Hippocampal formation (tissue), 2 donors: ENCODE measurements around the gene KIF5B.
A peak's percentile ranks its signal among the peaks of the same experiment; 100 is the strongest.
"Not testable (repeated sequence)": the region's sequence is repeated elsewhere in the genome, so short reads cannot be mapped to it uniquely, and the experiment has no call there.

ENCODE experiments used
- DNase-seq, 2 donors: peaks; one replicate each; lab custom pipeline; 2025; lab: John Stamatoyannopoulos, UW

KIF5B gene

DNA sequence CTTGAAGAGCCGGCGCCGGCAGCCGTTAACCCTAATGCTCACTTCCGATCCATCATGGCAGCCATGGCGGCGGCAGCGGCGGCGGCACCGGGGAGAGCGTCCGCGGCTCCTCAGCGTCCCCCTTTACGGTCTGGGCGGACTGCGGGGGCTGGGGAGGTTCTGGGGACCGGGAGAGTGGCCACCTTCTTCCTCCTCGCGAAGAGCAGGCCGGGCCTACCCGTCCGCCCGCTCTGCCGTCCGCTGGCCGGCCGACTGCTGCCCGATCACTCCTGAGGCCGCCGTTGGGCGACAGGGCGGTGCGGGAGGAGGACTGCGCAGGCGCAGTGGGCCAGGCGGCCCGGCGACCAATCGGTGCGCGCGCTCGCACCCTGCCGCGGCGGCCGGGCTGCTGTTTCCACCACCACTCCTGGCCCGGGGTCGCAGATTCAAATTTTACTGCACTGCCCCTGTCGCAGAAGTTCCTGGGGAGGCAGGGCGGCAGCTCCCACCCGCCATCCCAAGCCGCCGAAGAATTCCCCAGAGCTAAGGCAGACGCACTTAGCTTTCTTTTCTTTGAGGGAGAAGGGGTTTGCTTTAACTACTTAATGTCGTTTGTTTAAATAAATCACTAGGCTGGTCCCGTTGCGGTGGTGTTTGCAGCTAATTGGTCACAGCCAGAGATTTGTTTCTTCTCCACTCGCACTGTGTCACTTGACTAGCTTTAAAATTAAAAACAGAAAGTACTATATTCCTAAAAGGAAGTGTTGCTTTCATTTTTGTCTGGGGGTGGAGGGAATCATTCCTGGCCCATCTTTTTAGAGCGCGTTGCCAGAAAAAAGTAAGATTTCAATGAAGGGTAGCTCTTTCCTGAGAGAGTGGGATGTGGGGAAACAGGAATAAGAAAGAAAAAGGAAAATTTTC lies at the start of gene KIF5B:
KIF5B (minus strand) TSS at position 290 of the 900 bp plus-strand sequence. CDS start 452 bp downstream, outside the sequence.
- DNase-seq: peak; percentile 82 to 85

GRCh38 chr10:32105782-32106382 lies 49.7 kb upstream of the KIF5B start:
- no peak for DNase-seq

DNA sequence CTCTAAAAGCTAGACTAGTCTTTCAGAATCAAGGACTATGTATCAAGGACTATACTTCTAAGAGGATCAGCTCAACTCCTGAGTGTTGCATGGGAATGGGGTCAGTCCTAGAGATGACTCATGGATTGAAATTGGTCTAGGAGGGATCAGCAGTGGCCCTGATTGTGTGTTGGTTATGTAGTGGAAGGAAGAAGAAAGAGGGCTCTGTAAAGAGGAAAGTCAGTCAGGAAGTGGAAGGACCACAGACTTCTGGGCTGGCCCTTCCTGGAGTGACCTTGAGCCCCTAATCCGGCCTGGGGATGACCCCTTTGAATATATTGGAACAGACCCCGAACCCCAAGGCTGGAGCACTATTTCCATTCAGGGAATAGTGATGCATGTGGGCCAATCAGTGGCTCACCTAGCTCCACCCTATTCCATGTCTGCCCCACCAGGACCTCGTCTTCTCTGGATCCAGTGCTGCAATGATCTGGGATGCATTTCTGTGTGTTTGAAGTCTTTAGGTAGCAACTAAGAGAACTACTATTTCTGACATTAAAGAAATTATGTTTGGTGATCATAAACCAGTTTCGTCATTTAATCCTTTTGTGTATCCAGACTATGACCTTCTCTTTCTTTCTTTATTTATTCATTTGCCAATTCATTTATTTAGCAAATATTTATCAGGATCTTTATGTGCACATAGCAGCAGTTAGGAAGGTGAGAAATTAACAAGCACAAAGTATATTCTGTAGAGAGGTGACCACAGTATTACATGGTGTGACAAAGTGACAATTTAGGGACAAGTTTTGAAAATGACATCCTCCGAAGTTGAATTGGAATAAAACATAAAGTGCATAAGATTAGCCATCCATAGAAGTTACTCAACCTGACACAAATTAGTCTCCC lies 48.6 kb upstream of the KIF5B start:
- no peak for DNase-seq

DNA sequence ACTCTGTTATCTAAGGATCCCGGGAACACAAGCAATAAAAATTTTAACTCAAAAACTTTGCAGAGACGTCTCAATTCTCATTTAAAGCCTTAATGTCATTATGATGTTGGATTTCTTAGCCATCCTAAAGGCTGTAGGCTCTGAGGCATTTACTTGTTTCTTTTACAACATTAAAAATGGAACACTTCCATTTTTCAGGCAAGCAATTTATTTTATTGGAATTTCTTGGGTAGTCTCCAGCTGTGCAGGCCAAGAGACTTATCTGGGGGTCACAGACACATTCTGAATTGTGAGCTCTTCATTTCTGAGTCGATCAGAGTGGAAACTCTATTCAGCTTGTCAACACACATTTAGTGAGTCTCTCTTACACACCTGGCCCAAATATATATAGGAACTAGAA lies 48.0 kb upstream of the KIF5B start:
- DNase-seq: no peak

- no peak for DNase-seq
Observed at GRCh38 chr10:32103721-32104120, 47.5 kb upstream of the KIF5B start.

GRCh38 chr10:32098566-32099259 lies 42.5 kb upstream of the KIF5B start:
- DNase-seq: not testable (repeated sequence)

GRCh38 chr10:32095116-32095733 lies 39.0 kb upstream of the KIF5B start:
- DNase-seq: no peak

GRCh38 chr10:32093650-32094049 lies 37.4 kb upstream of the KIF5B start:
- no peak for DNase-seq

DNA sequence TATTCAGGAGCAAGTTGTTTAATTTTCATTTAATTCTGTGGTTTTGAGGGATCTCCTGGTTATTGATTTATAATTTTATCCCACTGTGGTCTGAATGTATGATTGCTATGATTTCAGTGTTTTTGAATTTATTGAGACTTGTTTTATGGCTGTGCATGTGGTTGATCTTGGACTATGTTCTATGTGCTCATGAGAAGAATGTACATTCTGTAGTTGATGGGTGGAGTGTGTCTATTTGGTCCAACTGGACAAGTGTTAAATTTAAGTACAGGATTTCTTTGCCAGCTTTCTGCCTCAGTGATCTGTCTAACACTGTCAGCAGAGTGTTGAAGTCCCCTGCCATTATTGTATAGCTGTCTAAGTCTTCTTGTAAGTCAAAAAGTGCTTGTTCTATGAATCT lies 34.8 kb upstream of the KIF5B start:
- no peak for DNase-seq

DNA sequence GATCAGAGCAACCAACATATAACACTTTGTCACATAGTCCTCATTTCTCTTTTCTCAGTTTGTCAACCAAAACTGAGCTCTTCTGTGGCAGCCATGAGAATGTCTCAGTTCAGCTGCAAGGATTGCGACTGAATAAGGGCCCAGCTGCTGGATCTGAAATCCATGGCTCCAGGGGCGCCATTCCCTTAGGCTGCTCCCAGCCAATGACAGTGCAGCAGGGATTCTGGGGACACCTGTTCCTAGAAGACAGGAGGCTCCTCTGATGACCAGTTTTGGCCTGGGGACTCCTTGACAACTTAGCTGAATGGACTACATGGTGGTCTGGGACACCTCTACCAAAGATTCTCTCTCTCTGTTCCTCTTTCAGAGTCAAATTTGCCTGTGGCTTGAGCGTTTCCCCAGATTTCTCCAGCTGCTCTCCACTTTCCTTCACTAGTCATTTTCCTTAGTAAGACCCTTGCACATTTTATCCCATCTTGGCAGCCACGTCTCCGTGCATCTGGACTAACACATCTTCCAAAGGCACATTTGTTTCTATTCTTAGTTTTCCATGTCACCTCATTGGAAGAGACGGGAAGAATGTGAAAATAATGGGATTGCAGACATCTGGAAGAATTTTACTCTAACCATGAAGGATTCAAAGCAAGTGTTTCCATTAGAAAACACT lies 28.1 kb upstream of the KIF5B start:
- no peak for DNase-seq

- no peak for DNase-seq
Observed at GRCh38 chr10:32077896-32078485, 21.8 kb upstream of the KIF5B start.

GRCh38 chr10:32073659-32074058 lies 17.4 kb upstream of the KIF5B start:
- no peak for DNase-seq

DNA sequence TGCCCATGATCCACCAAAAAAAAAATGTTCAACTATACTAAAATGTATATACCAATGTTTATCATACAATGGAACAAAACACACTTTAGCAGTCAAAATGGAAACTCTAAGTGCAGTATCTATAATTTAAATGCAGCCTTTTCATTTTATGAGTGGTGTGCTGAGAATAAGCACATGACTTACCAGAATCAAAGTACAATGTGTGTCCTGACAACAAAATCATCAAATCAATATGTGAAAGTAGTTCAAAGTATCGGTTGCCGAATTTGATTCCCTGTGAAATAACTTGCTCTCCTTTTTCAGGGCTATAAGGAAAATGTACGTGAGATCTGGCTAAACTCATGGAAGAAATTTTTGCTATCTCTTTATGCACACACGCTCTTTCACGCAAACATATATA lies 16.9 kb upstream of the KIF5B start:
- DNase-seq: no peak

DNA sequence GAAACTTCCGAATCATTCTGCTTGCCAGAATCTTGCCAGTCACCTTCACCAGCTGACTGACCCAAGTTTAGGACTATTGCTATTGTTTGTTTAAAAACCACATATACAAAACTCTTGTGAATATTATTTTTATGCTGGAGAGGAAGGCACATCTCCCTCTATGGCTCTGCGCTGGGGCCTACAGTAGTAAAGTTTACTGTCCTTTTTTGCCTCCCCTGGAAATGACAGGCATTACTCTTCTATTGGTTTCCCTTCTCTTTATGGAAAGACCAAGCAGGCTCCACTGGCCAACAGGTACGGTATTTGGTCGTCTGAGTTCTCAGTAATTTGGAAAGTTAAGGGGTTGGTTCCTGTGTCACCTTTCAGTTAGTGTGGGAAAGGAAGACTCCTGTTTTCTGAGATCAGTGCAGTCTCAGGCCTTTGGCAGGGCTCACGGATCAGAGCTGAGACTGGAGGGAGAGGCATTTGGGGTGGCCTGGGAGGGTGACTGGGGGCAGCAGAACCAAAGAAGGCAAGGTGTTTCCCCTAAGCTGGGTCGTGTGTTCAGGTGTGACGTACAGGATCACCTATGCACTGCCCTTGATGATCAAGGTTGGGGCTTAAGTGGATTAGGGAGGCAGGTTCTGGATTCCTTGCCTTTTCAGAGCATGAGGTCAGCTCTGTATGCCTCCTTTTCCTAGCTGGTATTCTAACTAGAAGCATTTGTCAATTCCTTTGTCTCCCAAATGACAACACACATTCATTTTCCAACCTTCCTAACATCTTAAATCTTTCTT lies 16.0 kb upstream of the KIF5B start:
- no peak for DNase-seq

GRCh38 chr10:32070645-32071044 lies 14.4 kb upstream of the KIF5B start:
- DNase-seq: no peak

DNA sequence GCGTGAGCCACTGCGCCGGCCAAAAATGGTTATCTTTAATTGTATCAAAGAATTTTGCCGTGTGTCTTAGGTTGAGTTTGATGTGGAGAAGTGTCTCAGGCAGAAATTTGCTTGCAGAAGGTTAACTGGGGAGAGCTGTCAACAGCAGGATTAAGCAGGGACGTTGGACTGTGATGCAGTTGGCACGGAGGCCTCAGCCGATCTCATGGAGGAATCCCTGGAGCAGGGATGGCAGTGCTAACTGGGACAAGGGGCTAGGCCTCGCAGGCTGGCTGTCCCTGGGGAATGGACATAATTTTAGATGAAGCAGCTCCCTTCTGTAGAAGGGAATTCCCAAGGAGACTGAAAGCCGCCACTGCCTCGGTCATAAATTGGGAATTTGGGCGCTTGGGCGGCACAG lies 12.3 kb upstream of the KIF5B start:
- no peak for DNase-seq

DNA sequence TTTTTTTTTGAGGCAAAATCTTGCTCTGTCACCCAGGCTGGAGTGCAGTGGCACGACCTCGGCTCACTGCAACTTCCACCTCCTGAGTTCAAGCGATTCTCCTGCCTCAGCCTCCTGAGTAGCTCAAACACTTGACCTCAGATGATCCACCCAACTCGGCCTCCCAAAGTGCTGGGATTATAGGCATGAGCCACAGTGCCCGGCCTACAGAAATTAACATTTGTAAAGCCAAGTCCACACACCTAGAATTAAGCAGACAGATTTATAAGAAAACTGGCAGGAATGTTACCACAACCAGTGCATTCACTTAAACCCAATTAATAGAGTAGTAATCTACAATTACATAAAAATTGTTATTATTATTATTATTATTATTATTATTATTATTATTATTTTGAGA lies 11.7 kb upstream of the KIF5B start:
- DNase-seq: not testable (repeated sequence)

DNA sequence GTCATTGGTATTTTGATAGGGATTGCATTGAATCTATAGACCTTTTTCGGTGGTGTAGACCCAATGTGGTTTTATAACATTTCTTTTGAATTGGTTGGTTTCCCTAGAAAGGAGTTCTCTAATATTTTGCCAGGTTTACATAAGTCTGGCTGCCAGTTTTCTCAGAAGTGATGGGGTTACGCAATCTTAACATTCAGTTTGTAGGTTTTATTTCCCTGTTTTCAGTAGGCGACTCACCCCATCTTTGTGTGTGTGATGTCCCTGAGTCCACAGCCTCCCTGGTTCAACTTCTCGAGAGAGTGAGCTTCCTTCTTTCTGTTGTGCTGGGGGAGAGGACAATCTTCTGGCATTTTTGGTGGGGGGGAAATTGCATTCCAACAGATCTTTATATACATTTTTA lies 9.6 kb upstream of the KIF5B start:
- no peak for DNase-seq

- no peak for DNase-seq
Observed at GRCh38 chr10:32061440-32061839, 5.2 kb upstream of the KIF5B start.

- no peak for DNase-seq
Observed at GRCh38 chr10:32060347-32060746, 4.1 kb upstream of the KIF5B start.
